Measurements from ENCODE around the gene MAN1B1. TPM values are rescaled to one million over a fixed set of nuclear protein-coding genes. Genes with fewer than 3 reads are reported as not detected.

The MAN1B1 gene
- total and polyA plus RNA-seq, 2 of the 8 experiments (the other 6 are each of a cell fraction or from before 2014, with no cell fraction given): 33.7 to 36.3 TPM

DNA sequence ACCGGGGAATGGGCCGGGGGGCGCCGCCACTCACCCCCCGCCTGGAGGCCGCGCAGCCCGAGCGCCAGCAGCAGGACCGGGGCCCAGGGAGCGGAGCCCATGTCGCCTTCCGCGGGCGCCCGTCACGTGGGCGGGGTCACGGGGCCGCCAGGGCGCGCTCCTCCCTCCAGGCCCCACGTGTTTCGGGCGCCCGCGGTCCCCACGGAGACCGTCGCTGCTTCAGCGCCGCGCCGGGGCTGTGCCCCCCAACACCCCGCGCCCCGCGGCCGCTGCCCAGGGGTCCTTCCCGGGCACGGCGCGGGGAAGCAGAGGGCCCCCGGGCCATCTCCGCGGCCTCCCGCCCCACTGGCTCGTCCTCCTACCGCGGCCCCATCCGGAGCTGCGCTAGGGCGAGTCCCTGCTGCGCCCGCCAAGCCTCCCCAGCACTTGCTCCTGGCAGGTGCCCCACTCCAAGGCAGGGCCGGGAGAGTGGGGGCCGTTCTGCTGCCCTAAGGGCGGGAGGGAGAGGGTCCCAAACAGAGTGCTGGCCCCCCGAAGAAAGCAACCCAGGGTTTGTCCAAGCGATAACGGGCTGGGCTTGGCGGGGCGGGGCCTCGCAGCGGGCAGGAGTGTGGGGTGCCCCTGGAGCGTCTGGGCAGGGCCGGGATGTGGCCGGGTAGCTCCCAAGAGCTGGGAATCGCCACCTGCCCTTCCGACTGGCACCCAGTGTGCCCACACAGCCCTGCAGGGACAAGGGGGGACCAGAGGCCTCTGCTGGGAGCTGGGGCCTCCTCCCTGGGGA, 28.0 kb downstream of the MAN1B1 start, which contains the start of gene DPP7 (continued):
- TF ChIP-seq POLR2AphosphoS5 (IDR thresholded peaks at IDR 0.05; ENCODE audit: low read depth, low read length): no peak
- TF ChIP-seq CTBP2 (IDR thresholded peaks at IDR 0.05; ENCODE audit: borderline replicate concordance, insufficient read depth, insufficient read length, low read length): peak; percentile 64
- TF ChIP-seq, protein P1, sequence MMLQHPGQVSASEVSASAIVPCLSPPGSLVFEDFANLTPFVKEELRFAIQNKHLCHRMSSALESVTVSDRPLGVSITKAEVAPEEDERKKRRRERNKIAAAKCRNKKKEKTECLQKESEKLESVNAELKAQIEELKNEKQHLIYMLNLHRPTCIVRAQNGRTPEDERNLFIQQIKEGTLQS (IDR thresholded peaks at IDR 0.05; ENCODE audit: insufficient read depth, low read depth, low read length): peak; percentile 71; the same call in 1 of the 2 replicates
- TF ChIP-seq KDM4A (IDR thresholded peaks at IDR 0.05; ENCODE audit: low read depth, low read length, severe bottlenecking): peak; percentile 79
- no peak for TF ChIP-seq RFX5 (IDR thresholded peaks at IDR 0.05; ENCODE audit: borderline replicate concordance, low read depth, low read length)
- TF ChIP-seq SP4 (IDR thresholded peaks at IDR 0.05; ENCODE audit: low read length): no peak
- TF ChIP-seq CEBPB (IDR thresholded peaks at IDR 0.05; ENCODE audit: low read depth, low read length): no peak
- TF ChIP-seq, protein P2, sequence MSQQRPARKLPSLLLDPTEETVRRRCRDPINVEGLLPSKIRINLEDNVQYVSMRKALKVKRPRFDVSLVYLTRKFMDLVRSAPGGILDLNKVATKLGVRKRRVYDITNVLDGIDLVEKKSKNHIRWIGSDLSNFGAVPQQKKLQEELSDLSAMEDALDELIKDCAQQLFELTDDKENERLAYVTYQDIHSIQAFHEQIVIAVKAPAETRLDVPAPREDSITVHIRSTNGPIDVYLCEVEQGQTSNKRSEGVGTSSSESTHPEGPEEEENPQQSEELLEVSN (IDR thresholded peaks at IDR 0.05): 0 out of 2 replicates have a peak, but pooled peaks have one; percentile 25
